HG02970 (cell line): ENCODE data around the gene CD1E.
"Not testable (repeated sequence)": the region's sequence is repeated elsewhere in the genome, so short reads cannot be mapped to it uniquely, and the experiment has no call there.

ENCODE experiments used
- ATAC-seq: cut with Tn5 transposase; IDR thresholded peaks from one replicate; pipeline ENCODE4 v1.9.1; 2021; ENCODE audit warnings: mild to moderate bottlenecking, moderate library complexity, moderate number of reproducible peaks; ENCODE audit not compliant: unreplicated experiment, low FRiP score

The CD1E gene

DNA sequence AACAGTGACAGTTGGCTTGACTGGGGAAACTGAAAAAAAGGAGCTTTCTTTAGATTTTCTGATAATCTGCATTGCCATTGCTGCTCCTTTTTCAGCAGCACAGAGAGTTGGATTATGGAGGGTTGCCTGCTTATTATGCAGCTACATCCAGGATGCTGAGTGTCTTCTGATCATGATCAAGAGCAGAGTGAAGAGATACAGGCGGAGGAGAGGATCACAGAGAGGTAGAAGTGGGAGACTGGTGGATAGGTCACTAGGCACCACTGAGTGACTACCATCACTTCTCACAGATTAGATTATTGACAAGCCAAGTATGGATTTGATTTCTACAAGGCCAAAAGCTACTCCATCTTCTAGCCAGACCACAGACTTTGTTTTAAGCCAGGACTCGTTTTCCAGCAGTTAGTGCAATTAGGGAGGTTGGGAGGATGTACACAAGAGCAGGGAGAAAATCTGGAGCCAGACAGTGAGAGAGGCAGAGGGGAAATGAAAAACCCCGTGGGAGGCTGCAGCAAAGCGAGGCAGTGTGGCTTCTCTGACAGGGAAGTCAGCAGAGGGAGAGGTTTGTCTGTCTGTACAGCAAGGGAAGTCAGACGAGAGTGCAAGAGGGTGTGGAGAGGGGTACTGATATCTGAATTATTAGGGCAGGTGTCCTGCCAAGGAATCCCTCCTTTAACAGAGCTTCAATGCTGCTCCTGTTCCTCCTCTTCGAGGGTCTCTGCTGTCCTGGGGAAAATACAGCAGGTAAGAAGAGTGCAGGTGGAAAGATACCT lies at the start of gene CD1E:
Gene CD1E, plus strand, starts transcription at position 592 of the 773 bp plus-strand sequence. Its CDS starts 95 bp downstream, at position 687.
- no peak for ATAC-seq

DNA sequence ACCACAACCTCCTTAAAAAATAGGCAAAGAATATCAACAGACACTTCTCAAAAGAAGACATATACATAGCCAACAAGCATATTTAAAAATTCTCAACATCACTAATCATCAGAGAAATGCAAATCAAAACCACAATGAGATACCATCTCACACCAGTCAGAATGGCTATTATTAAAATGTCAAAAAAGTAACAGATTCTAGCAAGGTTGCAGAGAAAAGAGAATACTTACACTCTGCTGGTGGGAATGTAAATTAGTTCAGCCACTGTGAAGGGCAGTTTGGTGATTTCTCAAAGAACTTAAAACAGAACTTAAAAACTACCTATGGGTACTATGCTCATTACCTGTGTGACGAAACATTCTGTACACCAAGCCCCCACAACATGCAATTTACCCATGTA lies 43.1 kb upstream of the CD1E start:
- ATAC-seq: no peak

DNA sequence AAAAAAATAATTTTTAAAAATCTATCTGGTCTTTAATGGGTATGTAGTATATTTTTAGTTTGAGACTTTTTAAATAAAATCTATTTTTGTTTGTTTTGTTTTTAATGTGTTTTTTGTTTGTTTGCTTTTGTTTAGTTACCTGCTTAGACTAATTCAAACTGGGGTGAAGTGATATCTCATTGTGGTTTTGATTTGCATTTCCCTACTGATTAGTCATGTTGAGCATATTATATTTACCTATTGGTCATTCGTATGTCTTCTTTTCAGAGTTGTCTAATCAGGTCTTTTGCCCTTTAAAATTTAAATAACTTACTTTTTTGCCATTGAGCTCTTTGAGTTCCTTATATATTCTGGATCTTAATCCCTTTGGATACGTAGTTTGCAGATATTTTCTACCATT lies 42.6 kb upstream of the CD1E start:
- ATAC-seq: no peak

DNA sequence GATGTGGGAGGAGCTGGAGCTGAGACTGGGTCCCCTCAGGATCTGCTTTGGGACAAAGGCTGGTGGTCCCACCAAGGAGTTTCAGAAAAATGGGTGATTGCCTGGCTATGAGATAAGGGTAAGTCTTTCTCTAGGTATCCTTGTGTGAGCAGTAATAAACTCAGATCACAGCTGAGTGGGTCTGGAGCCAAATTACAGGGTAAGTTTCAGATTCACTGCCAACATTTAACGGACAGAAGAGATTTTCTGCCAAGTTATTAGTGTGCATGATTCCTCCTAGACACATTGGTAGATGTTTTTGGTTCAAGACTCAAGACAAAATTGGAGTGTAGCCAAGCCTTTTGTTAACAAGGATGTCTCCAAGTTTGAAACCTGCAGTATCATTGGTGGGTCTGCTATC lies 29.8 kb upstream of the CD1E start:
- ATAC-seq: no peak

DNA sequence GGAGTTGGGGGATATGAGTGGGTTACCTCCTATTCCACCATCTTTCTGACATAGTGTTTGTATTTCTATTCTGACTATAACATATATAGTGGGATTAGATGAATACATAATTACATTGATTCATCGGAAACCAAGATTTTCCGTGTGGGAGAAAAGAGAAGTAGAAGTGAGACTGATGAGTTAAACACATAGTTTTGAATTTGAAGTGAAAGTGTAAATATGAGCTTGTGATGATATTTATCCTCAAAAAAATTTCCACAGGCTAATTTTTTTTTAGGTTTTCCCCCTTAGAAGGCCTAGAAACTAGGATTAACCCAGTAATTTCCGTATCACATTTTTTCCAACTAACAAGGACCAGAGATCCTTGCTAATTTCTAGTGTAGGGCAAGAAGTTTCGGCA lies 29.3 kb upstream of the CD1E start:
- ATAC-seq: no peak

DNA sequence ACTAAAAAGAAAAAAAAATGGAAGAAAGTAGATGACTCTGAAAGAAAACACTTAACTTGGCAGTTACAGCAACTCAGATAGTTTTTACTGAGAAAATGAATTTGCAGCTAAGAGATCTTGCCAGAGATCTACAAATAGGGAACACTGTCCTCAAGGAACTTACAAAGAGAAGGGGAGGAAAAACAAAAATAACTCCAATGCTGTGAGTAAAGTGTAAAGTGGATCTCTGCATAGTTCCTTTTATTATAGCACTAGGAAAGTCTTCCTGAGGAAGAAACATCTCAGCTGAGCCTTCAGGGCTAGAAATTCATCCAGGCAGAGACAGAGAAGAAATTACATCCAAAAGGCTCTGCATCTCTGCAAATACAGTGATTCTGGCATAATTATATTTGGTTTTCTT lies 26.2 kb upstream of the CD1E start:
- ATAC-seq: no peak

DNA sequence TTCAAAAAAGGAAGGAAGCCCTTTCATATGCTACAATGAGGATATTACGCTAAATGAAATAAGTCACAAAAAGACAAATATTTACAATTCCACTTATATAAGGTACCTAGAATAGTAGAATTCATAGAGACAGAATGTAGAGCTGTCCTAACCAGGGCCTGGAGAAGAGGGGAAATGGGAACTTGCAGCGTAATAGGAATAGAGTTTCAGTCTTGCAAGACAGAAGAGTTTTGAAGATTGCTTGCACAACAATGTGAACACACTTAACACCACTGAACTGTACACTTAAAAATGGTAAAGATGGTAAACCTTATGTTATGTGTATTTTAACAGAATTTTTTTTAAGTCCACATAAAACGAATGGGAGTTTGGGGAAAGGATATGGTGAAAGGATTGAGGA lies 25.3 kb upstream of the CD1E start:
- ATAC-seq: no peak

DNA sequence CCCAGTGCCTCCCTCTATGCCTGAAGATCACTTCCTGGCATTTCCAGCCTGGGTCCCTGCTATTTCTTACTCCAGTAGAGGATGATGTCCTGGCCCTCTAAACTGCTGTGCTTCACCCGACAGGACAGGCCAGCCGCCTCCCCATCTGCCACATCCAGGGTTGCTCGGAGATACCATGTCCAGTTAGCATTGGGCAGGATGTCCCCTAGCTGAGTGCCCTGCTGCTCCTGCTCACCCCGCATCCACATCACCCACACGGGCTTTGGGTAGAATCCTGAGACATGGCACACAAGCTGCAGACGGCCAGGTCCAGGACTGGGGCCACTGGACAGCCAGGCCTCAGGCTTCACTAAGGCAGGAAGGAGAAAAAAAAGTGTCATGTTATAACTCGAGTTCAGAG lies 24.4 kb upstream of the CD1E start:
- no peak for ATAC-seq

DNA sequence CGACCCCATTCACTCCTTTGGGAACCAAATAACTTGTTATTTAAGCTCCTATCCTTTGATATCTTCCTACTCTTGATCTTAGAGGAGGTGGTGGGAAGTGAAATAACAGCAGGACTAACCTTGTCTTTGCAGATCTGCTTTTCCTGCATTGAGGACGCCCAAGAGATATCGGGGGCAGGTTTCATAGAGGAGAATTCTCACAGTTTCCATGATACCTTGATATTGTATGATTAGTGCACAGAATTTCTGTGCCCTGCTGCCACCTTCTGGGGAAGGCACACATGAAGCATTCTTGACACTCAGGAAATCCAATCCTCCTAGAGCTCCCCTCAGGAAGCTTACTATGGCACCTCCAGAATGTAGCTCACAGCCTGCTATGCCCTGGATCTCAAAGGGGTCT lies 24.0 kb upstream of the CD1E start:
- no peak for ATAC-seq

DNA sequence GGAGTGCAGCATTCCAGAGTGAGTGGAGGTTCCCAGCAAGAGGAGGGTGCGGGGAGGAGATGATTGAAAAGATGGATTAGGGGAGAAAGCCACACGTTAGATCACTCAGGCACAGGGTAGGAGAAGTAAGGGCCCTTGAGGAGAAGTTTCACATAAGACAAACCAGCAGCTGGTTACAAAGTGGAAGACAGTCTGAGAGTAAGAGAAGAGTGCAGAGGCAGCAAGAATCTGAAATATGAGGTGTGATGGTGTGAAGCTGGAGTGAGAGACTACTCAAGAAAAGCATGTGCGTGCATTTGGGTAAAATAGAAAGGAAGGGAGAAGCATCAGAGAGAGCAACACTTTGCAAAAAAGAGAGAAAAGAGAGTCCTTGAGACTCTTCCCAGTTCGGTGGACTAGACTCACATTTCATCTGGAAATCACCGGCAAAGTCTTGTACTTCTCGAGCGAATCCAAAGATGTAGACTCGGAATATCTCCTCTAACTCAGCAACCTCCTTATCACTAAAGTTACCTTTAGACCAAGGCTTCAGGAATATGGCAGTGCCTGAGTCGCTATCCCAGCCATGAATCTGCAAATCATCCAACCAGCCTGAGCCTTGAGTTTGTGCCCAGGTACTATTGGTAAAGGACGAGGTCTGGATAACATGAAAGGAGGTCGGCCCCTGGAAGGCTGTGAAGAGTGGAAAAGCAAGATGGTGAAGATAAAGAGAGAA lies 23.1 kb upstream of the CD1E start:
- ATAC-seq: no peak

DNA sequence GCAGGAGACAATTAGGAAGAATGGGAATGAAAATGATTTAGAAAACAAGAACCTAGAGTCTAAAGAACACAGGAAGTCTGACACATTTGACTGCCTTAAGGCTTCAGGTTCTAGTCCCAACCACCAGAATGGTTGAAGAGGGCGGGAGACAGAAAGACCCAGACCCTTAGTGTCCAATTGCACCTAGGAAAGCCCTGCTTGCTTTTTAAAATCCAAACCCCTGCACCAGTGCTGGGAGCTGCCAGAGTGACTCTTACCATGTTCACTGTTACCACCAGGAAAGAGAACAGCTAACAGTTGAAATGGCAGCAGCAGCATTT lies 22.6 kb upstream of the CD1E start:
- no peak for ATAC-seq

DNA sequence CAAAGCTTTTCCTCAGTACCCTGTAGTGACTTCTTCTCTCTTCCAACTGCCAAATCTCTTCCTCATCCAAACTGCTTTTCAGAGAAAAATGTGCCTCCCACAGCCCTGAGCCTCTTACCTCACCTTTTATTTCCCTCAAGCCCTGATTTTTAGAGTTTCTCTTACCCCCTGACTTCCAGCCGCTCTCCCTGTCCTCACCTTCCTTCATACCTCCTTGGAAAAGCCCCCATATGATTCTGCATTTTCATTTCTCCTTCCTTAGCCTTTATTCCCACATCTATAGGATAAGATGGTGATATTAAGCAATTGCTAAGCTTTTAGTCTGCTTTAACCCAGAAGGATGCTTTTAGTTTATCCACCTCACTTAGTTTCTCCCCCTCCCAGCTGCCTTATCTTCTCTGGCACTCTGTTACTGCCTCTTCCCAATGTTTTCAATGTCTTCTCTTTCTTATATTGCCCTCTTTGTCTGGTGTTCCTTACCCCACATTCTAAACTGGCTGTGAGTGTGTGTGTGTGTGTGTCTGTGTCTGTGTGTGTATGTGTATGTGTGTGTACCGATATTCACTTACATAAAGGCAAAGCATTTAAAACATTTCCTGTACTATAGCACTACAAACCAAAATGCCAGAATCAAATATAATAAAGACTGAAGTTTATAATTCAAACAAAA lies 22.1 kb upstream of the CD1E start, which contains the start of gene CD1B:
Gene CD1B, minus strand, starts transcription at position 51 of the 670 bp plus-strand sequence. CDS start 108 bp downstream, outside the sequence.
- ATAC-seq: no peak

DNA sequence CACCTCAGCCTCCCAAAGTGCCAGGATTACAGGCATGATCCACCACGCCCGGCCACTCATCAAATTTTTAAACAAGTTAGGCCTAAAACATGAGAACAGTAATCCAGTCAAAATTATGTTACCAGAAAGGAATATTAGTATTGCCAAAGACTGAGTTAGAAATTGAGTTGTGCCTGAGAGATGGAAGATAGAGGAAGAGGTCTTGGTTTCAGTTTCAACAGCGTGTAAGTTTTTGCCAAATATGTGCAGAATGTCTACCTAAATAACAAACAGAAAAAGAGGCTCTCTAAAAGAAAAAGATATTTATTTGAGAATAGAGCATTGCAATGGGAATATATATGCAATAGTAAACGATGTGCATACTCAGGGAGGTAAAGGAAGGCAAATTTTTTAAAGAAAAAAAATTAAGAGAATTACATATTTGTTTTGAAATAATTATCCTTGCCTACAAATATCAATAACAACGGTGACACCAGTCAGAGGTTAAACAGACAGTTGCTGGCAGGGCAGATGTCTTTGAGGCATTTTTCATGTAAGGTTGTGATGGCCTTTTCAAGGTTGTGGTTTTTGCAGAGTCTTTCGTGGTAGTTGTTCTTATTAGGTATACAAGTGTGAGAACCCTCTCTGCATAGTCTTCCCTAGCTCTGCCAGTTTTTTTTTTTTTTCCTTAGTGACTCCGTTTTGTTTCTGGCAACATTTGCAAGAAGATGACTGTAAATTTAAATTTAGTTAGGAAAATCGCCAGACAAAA lies 20.1 kb upstream of the CD1E start:
- ATAC-seq: no peak

DNA sequence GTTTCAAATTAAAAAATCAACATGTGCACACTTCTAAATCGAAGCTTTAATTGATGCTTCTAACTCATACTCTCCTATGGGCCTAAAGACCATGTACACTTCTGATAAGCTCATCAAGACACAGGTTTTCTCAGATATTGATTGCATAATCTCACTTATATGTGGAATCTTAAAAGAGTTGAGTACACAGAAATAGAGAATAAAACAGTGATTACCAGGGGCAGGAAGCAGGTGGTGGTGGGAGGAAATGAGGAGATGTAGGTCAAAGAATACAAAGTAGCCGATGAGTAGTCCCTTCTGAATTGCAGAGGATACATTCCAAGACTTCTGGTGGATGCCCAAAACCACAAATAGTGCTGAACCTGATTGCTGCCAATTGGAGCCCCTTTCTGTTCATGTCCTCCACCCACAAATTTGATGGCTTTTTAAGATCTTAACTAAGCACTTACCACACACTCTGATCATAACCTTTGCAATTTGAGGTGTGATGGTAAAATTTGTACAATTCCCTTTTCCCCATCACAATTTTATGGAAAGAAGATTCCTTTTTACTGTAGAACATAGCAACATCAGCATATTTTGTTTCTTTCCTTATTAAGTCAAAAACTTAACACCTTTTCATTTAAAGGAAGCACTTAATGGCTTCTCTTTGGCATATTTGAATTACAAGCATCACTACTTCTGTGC lies 19.0 kb upstream of the CD1E start:
- ATAC-seq: no peak

DNA sequence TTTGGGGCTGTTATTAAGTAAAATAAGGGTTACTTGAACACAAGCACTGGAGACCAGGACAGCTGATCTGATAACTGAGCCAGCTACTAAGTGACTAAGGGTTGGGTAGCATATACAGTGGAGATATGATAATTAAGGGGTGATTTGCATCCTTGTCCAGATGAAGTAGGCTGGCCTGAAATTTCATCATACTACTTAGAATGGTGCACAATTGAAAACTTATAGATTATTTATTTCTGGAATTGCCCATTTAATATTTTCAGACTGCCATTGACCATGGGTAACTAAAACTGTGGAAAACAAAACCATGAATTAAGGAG lies 18.5 kb upstream of the CD1E start:
- ATAC-seq: no peak

DNA sequence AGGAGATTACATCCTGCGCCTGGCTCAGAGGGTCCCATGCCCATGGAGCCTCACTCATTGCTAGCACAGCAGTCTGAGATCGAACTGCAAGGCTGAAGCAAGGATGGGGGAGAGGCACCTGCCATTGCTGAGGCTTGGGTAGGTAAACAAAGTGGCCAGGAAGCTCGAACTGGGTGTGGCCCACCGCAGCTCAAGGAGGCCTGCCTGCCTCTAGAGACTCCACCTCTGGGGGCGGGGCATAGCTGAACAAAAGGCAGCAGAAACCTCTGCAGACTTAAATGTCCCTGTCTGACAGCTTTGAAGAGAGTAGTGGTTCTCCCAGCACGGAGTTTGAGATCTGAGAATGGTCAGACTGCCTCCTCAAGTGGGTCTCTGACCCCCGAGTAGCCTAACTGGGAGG lies 17.3 kb upstream of the CD1E start:
- ATAC-seq: not testable (repeated sequence)

DNA sequence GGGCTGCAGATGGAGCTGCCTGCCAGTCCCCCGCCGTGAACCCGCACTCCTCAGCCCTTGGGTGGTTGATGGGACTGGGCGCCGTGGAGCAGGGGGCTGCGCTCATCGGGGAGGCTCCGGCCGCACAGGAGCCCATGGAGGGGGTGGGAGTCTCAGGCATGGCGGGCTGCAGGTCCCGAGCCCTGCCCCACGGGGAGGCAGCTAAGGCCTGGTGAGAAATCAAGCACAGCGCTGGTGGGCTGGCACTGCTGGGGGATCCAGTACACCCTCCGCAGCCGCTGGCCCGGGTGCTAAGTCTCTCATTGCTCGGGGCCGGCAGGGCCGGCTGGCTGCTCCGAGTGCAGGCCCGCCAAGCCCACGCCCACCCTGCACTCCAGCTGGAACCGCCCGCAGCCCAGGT lies 4.7 kb upstream of the CD1E start:
- not testable (repeated sequence) for ATAC-seq

DNA sequence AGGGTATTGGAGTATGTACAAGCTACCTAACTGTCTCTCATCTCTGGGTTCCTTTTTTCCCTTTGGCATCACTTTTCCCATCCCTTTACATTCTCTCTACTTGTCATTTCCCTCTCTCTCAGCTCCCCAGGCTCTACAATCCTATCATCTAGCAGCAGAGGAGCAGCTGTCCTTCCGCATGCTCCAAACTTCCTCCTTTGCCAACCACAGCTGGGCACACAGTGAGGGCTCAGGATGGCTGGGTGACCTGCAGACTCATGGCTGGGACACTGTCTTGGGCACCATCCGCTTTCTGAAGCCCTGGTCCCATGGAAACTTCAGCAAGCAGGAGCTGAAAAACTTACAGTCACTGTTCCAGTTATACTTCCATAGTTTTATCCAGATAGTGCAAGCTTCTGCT lies 561 bp downstream of the CD1E start:
- no peak for ATAC-seq

DNA sequence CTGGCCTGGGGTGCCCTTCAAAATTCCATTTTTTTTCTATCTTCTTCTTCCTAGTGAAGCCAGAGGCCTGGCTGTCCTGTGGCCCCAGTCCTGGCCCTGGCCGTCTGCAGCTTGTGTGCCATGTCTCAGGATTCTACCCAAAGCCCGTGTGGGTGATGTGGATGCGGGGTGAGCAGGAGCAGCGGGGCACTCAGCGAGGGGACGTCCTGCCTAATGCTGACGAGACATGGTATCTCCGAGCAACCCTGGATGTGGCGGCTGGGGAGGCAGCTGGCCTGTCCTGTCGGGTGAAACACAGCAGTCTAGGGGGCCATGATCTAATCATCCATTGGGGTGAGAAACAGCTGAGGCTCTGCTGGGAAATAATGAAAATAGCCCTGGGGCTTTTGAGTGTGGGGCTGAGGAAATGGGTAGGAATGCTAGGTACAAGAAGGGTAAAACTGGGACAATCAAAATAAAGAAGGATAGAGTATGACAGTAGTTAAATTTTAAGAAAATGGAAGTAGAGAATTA lies 2.1 kb downstream of the CD1E start:
- ATAC-seq: no peak

DNA sequence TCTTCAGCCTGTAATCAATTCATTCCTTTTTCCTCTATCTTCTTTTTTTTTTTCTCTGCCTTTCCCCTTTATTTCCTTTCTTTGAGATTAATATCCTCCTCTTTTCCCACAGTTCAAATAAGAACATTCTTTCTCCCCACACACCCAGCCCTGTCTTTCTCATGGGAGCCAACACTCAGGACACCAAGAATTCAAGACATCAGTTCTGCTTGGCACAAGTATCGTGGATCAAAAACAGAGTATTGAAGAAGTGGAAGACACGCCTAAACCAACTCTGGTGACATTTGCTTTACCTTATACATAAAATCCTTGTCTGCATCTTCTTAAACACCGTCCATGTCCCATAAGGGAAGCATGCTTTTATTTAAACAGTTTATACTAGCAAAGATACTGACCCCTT lies 2.9 kb downstream of the CD1E start:
- ATAC-seq: no peak
